ENCODE measurements around the gene ATG13.

DNA sequence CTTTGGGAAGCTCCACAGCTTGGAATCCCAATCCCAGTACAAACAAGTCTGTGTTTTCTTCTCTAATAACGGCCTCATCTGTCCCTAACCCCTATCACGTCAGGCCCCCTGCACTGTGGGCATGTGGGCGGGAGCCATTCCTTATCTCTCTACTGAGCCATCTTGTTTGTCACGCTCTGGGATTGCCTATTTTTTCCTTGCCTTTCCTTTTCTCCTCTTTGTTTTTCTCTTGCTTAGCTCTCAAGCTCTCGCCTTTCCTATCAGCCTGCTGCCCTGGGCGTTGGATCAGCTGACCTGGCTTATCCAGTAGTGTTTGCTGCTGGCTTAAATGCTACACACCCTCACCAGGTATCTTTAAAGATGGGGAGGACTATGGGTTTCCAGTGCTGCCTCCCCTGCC, 47.3 kb downstream of the ATG13 start:
- TF ChIP-seq, protein P1, sequence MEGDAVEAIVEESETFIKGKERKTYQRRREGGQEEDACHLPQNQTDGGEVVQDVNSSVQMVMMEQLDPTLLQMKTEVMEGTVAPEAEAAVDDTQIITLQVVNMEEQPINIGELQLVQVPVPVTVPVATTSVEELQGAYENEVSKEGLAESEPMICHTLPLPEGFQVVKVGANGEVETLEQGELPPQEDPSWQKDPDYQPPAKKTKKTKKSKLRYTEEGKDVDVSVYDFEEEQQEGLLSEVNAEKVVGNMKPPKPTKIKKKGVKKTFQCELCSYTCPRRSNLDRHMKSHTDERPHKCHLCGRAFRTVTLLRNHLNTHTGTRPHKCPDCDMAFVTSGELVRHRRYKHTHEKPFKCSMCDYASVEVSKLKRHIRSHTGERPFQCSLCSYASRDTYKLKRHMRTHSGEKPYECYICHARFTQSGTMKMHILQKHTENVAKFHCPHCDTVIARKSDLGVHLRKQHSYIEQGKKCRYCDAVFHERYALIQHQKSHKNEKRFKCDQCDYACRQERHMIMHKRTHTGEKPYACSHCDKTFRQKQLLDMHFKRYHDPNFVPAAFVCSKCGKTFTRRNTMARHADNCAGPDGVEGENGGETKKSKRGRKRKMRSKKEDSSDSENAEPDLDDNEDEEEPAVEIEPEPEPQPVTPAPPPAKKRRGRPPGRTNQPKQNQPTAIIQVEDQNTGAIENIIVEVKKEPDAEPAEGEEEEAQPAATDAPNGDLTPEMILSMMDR (IDR thresholded peaks at IDR 0.05; ENCODE audit: insufficient read depth, low read length) = no peak
- no peak for TF ChIP-seq SPI1 (IDR thresholded peaks at IDR 0.05; ENCODE audit: borderline replicate concordance, low read depth)
- TF ChIP-seq POLR2AphosphoS5 (IDR thresholded peaks at IDR 0.05; ENCODE audit: low read depth) = no peak
